Mucosa of rectum (tissue), 2 donors: Measurements from ENCODE around the gene PSMC4.
A peak's percentile ranks its signal among the peaks of the same experiment; 100 is the strongest.

ENCODE experiments used
- H3K27ac ChIP-seq, 2 donors: one replicate each; pipeline ENCODE4 v1.7.0; 2013; ENCODE audit warnings: inconsistent platforms in 2 of 2, low read depth in 2 of 2, low read length in 2 of 2
- H3K27me3 ChIP-seq, 2 donors: one replicate each; pipeline ENCODE4 v1.7.0; 2013; ENCODE audit warnings: low read length in 2 of 2; ENCODE audit not compliant: control insufficient read depth in 2 of 2, insufficient read depth in 2 of 2
- H3K36me3 ChIP-seq, 2 donors: one replicate each; pipeline ENCODE4 v1.7.0; 2013; ENCODE audit warnings: low read length in 2 of 2; ENCODE audit not compliant: control insufficient read depth in 2 of 2, insufficient read depth in 2 of 2
- H3K4me1 ChIP-seq, 2 donors: one replicate each; pipeline ENCODE4 v1.7.0; 2013; ENCODE audit warnings: low read length in 2 of 2, mild to moderate bottlenecking in 1 of 2; ENCODE audit not compliant: control insufficient read depth in 2 of 2, insufficient read depth in 2 of 2
- H3K4me3 ChIP-seq, 2 donors: one replicate each; pipeline ENCODE4 v1.7.0; 2013; ENCODE audit warnings: low read length in 2 of 2
- H3K9ac ChIP-seq, 2 donors: one replicate each; pipeline ENCODE4 v1.7.0; 2013; ENCODE audit warnings: low read length in 2 of 2, low read depth in 1 of 2, mild to moderate bottlenecking in 1 of 2
- H3K9me3 ChIP-seq, 2 donors: one replicate each; pipeline ENCODE4 v1.7.0; 2013; ENCODE audit warnings: low read length in 2 of 2; ENCODE audit not compliant: control insufficient read depth in 2 of 2
- donor health status: healthy.
- donor health status: Normal muscosa, but diverticular disease.

The PSMC4 gene

GRCh38 chr19:39970675-39971379 lies at the start of gene PSMC4:
PSMC4 (plus strand) TSS chr19:39971165; CDS start chr19:39971203, 38 bp downstream.
- peaks cover 20 to 26% of the 10 kb centered on the region in 2 donors for H3K36me3 ChIP-seq
- peaks cover 0 to 21% of the 10 kb centered on the region in 2 donors for H3K4me1 ChIP-seq
- H3K27ac ChIP-seq: peak within 1 kb of the TSS; percentile 92 to 93
- no peaks in the 10 kb centered on the region for H3K27me3 ChIP-seq
- H3K9me3 ChIP-seq: no peaks in the 10 kb centered on the region
- H3K9ac ChIP-seq: peak within 1 kb of the TSS; percentile 96 to 98
- peak within 1 kb of the TSS; percentile 91 to 92 for H3K4me3 ChIP-seq

DNA sequence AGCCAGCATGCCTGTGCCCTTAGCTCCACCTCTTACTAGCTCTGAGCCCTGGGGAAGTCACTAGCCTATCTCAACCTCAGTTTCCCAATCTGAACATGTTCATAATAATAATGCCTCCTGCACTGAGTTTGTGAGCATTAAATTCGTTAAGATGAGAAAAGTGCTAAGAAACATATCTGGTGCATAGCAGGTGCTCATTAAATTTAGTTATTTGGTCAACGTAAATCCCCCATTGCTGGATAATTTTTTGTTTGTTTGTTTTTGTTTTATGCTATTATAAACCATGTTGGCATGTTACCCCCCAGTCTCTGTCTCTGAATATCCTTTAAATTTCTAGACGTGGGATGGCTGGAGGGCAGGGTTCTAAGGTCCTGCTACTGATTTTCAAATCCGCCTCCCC lies 47.1 kb upstream of the PSMC4 start:
- Histone ChIP-seq H3K4me3 (no peak overlapping the region), H3K36me3 (peaks cover 23 to 24% of the 10 kb centered on the region in 2 donors), H3K27ac (no peak overlapping the region), H3K27me3 (no peaks in the 10 kb centered on the region), H3K4me1 (peaks cover 6 to 16% of the 10 kb centered on the region in 2 donors), H3K9ac (no peak overlapping the region), H3K9me3 (no peaks in the 10 kb centered on the region)

- Histone ChIP-seq H3K4me1 (peaks cover 6 to 13% of the 10 kb centered on the region in 2 donors), H3K9ac (no peak overlapping the region), H3K4me3 (no peak overlapping the region), H3K9me3 (no peaks in the 10 kb centered on the region), H3K36me3 (peaks cover 21 to 24% of the 10 kb centered on the region in 2 donors), H3K27ac (no peak overlapping the region), H3K27me3 (no peaks in the 10 kb centered on the region)
Observed at GRCh38 chr19:39924389-39924788, 46.6 kb upstream of the PSMC4 start.

GRCh38 chr19:39924952-39925351 lies 46.0 kb upstream of the PSMC4 start:
- Histone ChIP-seq H3K4me1 (peaks cover under 1 to 7% of the 10 kb centered on the region in 2 donors), H3K27ac (no peak overlapping the region), H3K27me3 (no peaks in the 10 kb centered on the region), H3K9ac (no peak overlapping the region), H3K36me3 (peaks cover 20 to 24% of the 10 kb centered on the region in 2 donors), H3K4me3 (no peak overlapping the region), H3K9me3 (no peaks in the 10 kb centered on the region)

DNA sequence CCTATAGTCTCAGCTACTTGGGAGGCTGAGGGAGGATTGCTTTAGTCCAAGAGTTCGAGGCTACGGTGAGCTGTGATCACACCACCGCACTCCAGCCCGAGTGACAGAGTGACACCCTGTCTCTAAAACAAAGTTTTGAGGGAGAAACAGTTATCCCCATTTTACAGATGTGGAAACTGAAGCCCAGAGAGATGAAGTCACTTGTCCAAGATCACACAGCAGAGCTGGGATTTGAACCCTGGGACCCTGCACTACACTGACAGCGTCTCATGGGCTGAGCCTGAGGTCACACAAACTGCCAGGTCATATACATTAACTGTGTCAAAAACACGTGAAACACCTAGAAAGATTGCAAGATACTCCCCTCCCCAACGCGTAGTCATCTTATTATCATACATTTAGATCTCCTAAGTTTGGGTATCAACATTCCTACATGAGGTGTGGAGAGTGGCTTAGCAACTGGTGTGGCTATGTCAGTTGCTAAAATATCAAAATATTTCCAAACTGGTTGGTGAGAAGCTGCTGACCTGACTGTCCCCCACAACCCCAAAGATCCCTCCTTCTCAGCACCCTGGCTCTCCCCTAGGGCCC lies 44.7 kb upstream of the PSMC4 start:
- Histone ChIP-seq H3K36me3 (peaks cover 20 to 24% of the 10 kb centered on the region in 2 donors), H3K4me3 (no peak overlapping the region), H3K27me3 (no peaks in the 10 kb centered on the region), H3K27ac (no peak overlapping the region), H3K4me1 (peaks cover 0 to 3% of the 10 kb centered on the region in 2 donors), H3K9me3 (no peaks in the 10 kb centered on the region), H3K9ac (no peak overlapping the region)

DNA sequence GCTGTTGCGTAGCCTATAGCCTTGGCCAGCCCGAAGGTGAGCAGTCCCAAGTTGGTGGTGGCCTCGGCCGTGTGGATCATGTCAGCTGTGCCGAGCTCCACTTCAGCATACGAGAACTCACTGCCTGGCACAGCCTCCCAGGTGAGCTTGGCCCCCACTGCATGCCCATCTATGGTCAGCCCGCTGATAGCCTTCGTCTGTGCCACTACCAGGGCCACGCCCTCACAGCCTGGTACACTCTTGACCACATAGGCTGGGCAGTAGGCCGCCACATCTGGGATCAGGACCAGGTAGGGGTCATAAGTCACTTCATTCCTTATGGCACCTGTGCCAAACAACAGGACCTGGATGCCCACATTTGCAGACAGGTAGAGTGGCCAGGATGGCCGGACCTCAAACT lies 43.9 kb upstream of the PSMC4 start:
- Histone ChIP-seq H3K9ac (no peak overlapping the region), H3K4me3 (peak overlapping the region in 1 of 2 donors; percentile 14), H3K9me3 (no peaks in the 10 kb centered on the region), H3K27ac (no peak overlapping the region), H3K27me3 (no peaks in the 10 kb centered on the region), H3K36me3 (peaks cover 20 to 24% of the 10 kb centered on the region in 2 donors), H3K4me1 (peaks cover 0 to 3% of the 10 kb centered on the region in 2 donors)

DNA sequence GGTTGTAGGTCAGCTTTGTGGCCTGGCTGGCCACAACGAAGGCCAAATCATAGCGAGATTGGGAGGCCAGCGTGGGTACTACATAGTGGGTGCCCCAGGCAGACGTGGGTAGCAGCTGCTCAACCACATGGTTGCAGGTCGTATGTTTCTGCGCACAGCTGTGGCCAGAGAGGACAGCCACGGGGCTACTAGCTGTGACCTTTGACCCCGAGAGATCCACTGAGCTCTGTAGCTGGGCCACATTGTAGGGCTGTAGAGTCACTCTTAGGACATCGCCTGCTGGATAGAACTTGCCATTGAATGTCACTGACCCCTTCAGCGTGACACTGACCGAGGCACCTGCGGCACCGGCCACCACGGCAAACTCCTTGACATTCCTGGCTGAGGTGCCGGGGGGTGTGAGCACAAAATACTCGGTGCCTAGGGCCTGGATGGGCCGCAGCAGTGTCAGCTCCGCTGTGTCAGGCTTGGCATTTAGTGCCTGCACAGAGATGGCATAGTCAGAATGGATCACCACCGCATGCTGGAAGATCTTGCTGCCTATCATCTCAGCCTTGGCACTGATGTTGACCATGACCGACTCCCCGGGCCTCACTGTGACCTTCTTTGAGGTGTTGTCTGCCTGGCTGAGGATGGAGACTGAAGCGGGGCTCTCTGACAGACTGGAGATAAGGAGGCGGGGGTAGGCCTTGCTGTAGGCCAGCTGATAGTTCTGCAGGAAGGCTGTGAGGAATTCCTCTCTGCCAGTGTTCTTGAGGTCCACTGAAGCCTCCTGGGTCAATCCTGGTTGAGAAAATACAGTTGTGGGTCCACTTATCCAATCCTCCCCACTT lies 43.2 kb upstream of the PSMC4 start:
- Histone ChIP-seq H3K9ac (no peak overlapping the region), H3K27ac (no peak overlapping the region), H3K36me3 (peaks cover 20 to 24% of the 10 kb centered on the region in 2 donors), H3K27me3 (no peaks in the 10 kb centered on the region), H3K9me3 (no peaks in the 10 kb centered on the region), H3K4me3 (peak overlapping the region; percentile 10 to 14), H3K4me1 (peaks cover 0 to 3% of the 10 kb centered on the region in 2 donors)

DNA sequence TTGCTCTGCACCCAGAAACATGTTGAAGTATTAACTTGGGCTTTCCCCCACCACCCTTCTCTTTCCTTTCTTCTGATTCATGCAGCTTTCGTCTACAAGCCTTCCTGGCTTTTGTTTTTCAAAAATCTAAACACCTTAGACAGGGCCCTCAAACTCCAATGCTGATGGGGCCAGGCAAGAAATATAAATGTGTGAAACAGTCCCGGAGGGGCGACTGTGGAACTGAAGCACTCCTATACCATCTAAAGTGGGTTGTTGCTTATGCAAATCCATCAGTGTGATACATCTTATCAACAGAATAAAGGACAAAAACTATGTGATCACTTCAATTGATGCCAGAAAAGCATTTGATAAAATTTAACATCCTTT lies 42.6 kb upstream of the PSMC4 start:
- Histone ChIP-seq H3K9me3 (no peaks in the 10 kb centered on the region), H3K9ac (no peak overlapping the region), H3K27ac (no peak overlapping the region), H3K27me3 (no peaks in the 10 kb centered on the region), H3K4me3 (no peak overlapping the region), H3K36me3 (peaks cover 20 to 24% of the 10 kb centered on the region in 2 donors), H3K4me1 (peaks cover 0 to 3% of the 10 kb centered on the region in 2 donors)

- Histone ChIP-seq H3K9ac (no peak overlapping the region), H3K36me3 (peaks cover 20% of the 10 kb centered on the region in 2 donors), H3K4me1 (peaks cover 0 to 8% of the 10 kb centered on the region in 2 donors), H3K27ac (no peak overlapping the region), H3K9me3 (no peaks in the 10 kb centered on the region), H3K4me3 (peak overlapping the region in 1 of 2 donors; percentile 8), H3K27me3 (no peaks in the 10 kb centered on the region)
Observed at GRCh38 chr19:39929750-39930149, 41.2 kb upstream of the PSMC4 start.
